Measurements from ENCODE around the gene GPX4.

DNA sequence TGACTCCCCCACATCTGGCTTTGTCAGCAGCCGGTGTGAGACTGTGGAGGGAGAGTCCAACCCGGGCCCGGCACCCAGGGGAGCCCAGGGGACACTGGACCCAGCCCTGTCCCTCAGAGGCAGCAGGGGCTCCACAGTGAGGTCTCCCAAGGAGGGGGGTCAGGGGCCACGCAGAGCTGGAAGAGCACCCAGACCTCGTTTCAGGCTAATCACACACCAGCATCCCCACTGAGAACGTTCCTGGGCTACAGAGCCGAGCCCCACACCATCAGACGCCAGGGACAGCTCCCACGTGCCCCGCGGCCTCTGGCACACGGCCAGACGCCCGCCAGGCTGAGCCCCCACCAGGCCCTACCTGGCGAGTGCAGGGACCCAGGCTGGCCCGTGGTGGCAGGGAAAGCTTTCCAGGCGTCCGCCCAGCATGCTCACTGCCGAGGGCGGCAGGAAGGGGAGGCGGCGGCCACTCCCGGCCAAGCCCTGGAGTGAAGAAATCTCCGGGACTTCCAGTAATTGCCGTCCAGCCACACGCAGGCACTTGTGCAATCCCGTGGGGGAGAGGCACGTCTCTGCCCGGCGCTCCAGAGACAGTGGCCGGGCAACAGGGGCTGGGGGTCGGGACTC lies 51.0 kb downstream of the GPX4 start:
- TF ChIP-seq, protein P1, sequence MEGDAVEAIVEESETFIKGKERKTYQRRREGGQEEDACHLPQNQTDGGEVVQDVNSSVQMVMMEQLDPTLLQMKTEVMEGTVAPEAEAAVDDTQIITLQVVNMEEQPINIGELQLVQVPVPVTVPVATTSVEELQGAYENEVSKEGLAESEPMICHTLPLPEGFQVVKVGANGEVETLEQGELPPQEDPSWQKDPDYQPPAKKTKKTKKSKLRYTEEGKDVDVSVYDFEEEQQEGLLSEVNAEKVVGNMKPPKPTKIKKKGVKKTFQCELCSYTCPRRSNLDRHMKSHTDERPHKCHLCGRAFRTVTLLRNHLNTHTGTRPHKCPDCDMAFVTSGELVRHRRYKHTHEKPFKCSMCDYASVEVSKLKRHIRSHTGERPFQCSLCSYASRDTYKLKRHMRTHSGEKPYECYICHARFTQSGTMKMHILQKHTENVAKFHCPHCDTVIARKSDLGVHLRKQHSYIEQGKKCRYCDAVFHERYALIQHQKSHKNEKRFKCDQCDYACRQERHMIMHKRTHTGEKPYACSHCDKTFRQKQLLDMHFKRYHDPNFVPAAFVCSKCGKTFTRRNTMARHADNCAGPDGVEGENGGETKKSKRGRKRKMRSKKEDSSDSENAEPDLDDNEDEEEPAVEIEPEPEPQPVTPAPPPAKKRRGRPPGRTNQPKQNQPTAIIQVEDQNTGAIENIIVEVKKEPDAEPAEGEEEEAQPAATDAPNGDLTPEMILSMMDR (IDR thresholded peaks at IDR 0.05; ENCODE audit: low read depth, low read length), result no peak
- TF ChIP-seq EZH2phosphoT487 (IDR thresholded peaks at IDR 0.05; ENCODE audit: low read depth), result no peak
